Prostate gland (tissue), 2 donors: ENCODE data around the gene STX19. TPM values are rescaled to one million over a fixed set of nuclear protein-coding genes. Genes with fewer than 3 reads are reported as not detected.

Experiments used
- DNase-seq: peaks from one replicate; pipeline ENCODE4 v3.0.0-alpha.2; 2019; ENCODE audit warnings: low spot score
- H3K27ac ChIP-seq, 2 donors: fragments of 200-600 bp; sonication (generic); 2 replicates each; pipeline ENCODE4 v1.5.1; 2017 to 2019
- H3K27me3 ChIP-seq: fragments of 200-600 bp; sonication (generic); replicated peaks from 2 replicates; pipeline ENCODE4 v1.5.1; 2019; ENCODE audit not compliant: insufficient read depth
- H3K36me3 ChIP-seq, 2 donors: fragments of 200-600 bp; sonication (generic); 1 replicate in 1 of 2; 2 replicates in 1 of 2; pipeline versions ENCODE4 v1.5.1 to v1.8.1; 2017 to 2019
- H3K4me1 ChIP-seq: fragments of 200-600 bp; sonication (generic); replicated peaks from 2 replicates; pipeline ENCODE4 v1.5.1; 2019
- H3K4me3 ChIP-seq, 2 donors: fragments of 200-600 bp; sonication (generic); 2 replicates each; pipeline ENCODE4 v1.5.1; 2017 to 2019
- H3K9me3 ChIP-seq: fragments of 200-600 bp; sonication (generic); 2 replicates; pipeline ENCODE4 v1.5.1; 2017
- CTCF ChIP-seq, 4 experiments: fragments of 200-600 bp in 2 of 4; fragments of 450-650 bp in 2 of 4; sonication (generic) in 2 of 4; IDR thresholded peaks; 1 replicate in 3 of 4; 2 replicates in 1 of 4; pipeline ENCODE4 v1.5.1; 2016 to 2019; ENCODE audit warnings: antibody characterized with exemption in 4 of 4, mild to moderate bottlenecking in 2 of 4, moderate library complexity in 2 of 4
- POLR2A ChIP-seq: fragments of 450-650 bp; IDR thresholded peaks from one replicate; pipeline ENCODE4 v1.6.1; 2016; ENCODE audit warnings: antibody characterized with exemption, mild to moderate bottlenecking
- POLR2AphosphoS5 ChIP-seq: sonication (generic); formaldehyde crosslinking; IDR thresholded peaks from one replicate; pipeline ENCODE4 v1.6.1; 2017; ENCODE audit warnings: antibody characterized with exemption
- WGBS: methylation state at CpG from one replicate; pipeline ENCODE4 v1.1.5; 2018; 5-methylcytosine and 5-hydroxymethylcytosine counted together
- intact Hi-C: fragments of 100-400 bp; cut with DNase I; formaldehyde crosslinking; loops from one replicate; pipeline ENCODE4 v1.14.2; 2022
- total RNA-seq, 2 donors: library from RNA; depleted of rRNA; stranded (reverse); fragments of >200 nt; gene quantifications; one replicate each; pipeline ENCODE4 v1.1.0, GENCODE V29; 2016

Gene STX19
- total RNA-seq, 2 donors from 2014 or later = 3.6 TPM; not detected in 1

DNA sequence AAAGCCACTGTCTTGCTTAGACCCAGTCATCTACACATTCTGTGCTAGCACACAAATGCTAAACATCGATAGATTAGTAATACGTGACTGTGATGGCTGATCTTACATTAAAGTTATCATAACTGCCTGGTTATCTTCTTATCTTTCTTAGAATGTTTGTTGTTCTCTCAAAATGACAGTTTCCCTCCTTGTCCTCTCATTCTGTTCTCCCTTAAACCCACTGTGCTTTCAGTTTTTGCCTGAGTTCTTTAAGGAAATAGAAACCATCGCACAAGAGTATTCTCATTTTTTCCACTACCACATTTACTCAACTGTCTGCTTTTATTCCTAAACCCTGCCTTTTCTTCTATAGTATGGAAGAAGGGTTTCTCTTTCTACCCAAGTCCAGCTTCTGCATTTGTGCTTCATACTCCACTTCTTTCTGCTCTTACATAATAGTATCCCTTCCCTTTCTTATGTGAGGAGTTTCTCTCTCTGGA lies 17.1 kb downstream of the STX19 start:
- Histone ChIP-seq H3K4me1 (no peaks in the 10 kb centered on the region), H3K27ac (no peak overlapping the region), H3K4me3 (no peak overlapping the region), H3K27me3 (no peaks in the 10 kb centered on the region), H3K36me3 (no peaks in the 10 kb centered on the region), H3K9me3 (no peaks in the 10 kb centered on the region)
- DNase-seq = no peak
- WGBS = 78% methylated on average over 3 of the region's 3 CpGs
- intact Hi-C loops = no loop called here
- TF ChIP-seq POLR2AphosphoS5 (no peak), POLR2A (no peak), CTCF (IDR thresholded peaks at IDR 0.05) (no peak)

DNA sequence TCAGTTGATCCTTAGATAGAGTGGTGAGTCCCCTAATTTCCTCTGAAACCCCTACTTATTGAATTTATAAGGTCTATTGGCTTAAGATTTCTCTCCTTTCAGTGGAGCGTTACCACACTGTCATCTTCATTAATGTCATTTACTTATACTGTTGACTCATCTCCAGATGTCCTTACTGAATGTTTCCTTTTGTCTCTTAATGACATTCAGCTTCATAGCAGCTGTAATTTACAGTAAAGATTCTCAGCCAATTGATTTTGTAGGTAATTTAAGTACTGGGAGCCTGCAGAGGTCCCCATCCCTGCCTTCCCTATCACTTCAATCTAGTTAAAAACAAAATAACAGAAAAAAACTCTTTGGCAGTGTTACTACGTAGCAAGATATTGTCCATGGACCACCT lies 18.8 kb downstream of the STX19 start:
- intact Hi-C loops = no loop called here
- Histone ChIP-seq H3K9me3 (no peaks in the 10 kb centered on the region), H3K4me3 (no peak overlapping the region), H3K36me3 (no peaks in the 10 kb centered on the region), H3K27ac (no peak overlapping the region), H3K4me1 (no peaks in the 10 kb centered on the region), H3K27me3 (no peaks in the 10 kb centered on the region)
- no peak for DNase-seq
- no peak for TF ChIP-seq POLR2AphosphoS5
- TF ChIP-seq POLR2A = no peak
- no peak for TF ChIP-seq CTCF (IDR thresholded peaks at IDR 0.05)
- 89% methylated on average over 2 of the region's 2 CpGs for WGBS

DNA sequence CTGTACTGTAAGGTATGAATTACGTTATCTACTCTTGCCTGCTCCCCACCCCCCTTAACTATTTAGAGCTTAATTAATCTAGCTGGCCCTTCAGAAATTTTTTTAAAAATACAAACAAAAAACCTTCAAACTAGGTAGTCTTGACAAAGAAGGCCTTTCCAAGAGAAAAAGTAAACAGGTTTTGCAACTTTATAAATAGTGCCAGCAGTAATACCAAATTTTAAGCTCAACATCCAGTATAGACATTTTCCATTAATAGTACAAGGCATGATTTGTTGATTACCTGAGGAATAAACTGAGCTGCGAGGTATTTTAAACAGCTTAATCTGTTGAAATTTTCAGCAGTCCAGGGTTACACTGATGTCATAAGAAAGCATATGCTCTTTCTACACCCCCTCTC lies 20.1 kb downstream of the STX19 start:
- 66% methylated on average over 2 of the region's 2 CpGs for WGBS
- Histone ChIP-seq H3K4me1 (no peaks in the 10 kb centered on the region), H3K4me3 (no peak overlapping the region), H3K36me3 (no peaks in the 10 kb centered on the region), H3K27me3 (no peaks in the 10 kb centered on the region), H3K27ac (no peak overlapping the region), H3K9me3 (no peaks in the 10 kb centered on the region)
- no peak for DNase-seq
- TF ChIP-seq CTCF (IDR thresholded peaks at IDR 0.05) (no peak), POLR2AphosphoS5 (no peak), POLR2A (no peak)
- intact Hi-C loops = no loop called here

DNA sequence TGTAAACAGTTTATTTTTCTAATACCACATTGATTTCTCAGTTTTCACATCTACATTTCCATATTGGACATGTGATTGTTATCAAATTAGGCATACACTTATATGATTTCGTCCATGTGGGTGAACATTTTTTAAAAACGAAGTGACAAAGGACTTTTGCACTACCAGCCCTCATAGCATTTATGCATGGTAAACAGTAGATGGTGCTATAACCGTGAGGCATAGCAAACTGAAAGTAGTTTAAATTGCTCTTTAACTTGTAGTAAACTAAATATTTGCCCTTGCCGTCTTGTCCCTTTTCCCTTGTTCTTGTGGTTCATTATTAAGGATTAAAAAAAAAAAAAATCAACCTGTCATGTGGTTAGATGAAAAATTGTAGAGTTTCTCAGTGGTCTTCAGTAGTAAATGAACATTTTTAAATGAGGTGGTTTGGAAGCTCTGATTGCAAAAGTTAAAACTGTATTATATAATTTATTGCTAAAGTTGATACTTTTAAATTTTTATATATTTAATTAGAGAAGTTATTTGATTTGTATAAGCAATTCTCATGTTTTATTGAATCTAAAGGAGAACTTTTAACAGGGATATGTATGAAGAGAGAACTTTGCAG lies 24.0 kb downstream of the STX19 start:
- WGBS = 2% methylated on average over 4 of the region's 4 CpGs
- intact Hi-C loops = loop anchor here (5.0 kb wide), 1 partner anchor 63 kb away; no protein-coding TSS in a partner anchor
- Histone ChIP-seq H3K36me3 (no peaks in the 10 kb centered on the region), H3K27me3 (no peaks in the 10 kb centered on the region), H3K27ac (no peak overlapping the region), H3K9me3 (no peaks in the 10 kb centered on the region), H3K4me3 (no peak overlapping the region), H3K4me1 (no peaks in the 10 kb centered on the region)
- TF ChIP-seq POLR2AphosphoS5 (peak; percentile 28), POLR2A (no peak), CTCF (IDR thresholded peaks at IDR 0.05) (peak; percentile 34 to 83 (median 66))
- no peak for DNase-seq
